ENCODE results near the gene MARCHF4. TPM values are rescaled to one million over a fixed set of nuclear protein-coding genes. Genes with fewer than 3 reads are reported as not detected.

The MARCHF4 gene
- total RNA-seq, 1 experiment from 2014 or later: 0.26 TPM

- Histone ChIP-seq H2BK12ac (ENCODE audit: insufficient read length, low read depth, low read length) (no peak overlapping the region), H3K27ac (ENCODE audit: insufficient read length, low read depth, low read length) (no peak overlapping the region), H4K5ac (ENCODE audit: insufficient read length, low read depth, low read length) (no peak overlapping the region), H4K20me1 (ENCODE audit: control insufficient read depth, insufficient read depth, insufficient read length) (no peaks in the 10 kb centered on the region), H3K9me3 (ENCODE audit: control insufficient read depth, low read depth, low read length) (no peaks in the 10 kb centered on the region), H3K56ac (ENCODE audit: insufficient read length, low read depth, low read length) (no peak overlapping the region), H3K14ac (ENCODE audit: insufficient read depth, low read length) (no peak overlapping the region; the same call in 1 of the 2 replicates), H2BK120ac (ENCODE audit: low read depth, low read length, poor library complexity, severe bottlenecking) (no peak overlapping the region), H2BK20ac (ENCODE audit: low read depth, low read length, poor library complexity, severe bottlenecking) (no peak overlapping the region), H3K18ac (ENCODE audit: insufficient read length, low read depth, low read length) (no peak overlapping the region), H3K23ac (ENCODE audit: insufficient read length, low read depth, low read length) (no peak overlapping the region), H3K4ac (ENCODE audit: low read depth, low read length) (no peak overlapping the region), H4K8ac (replicated peaks; ENCODE audit: insufficient read length, low read depth, low read length) (no peak overlapping the region), H3T11ph (ENCODE audit: low read length) (no peak overlapping the region), H2BK5ac (ENCODE audit: insufficient read length, low read length) (no peak overlapping the region), H3K79me1 (ENCODE audit: insufficient read depth, low read depth, low read length, poor library complexity, severe bottlenecking) (no peaks in the 10 kb centered on the region), H2BK15ac (ENCODE audit: low read depth, low read length) (no peak overlapping the region), H4K91ac (ENCODE audit: insufficient read length, low read depth, low read length) (no peak overlapping the region), H3K23me2 (ENCODE audit: insufficient read length, low read depth, low read length, poor library complexity, severe bottlenecking) (no peaks in the 10 kb centered on the region), H3K79me2 (ENCODE audit: insufficient read depth, low read length) (no peaks in the 10 kb centered on the region), H3K4me1 (ENCODE audit: insufficient read depth, low read length) (no peaks in the 10 kb centered on the region), H2AK5ac (ENCODE audit: insufficient read length, low read length) (no peak overlapping the region), H2AFZ (ENCODE audit: low read length) (no peak overlapping the region), H3K9ac (ENCODE audit: extremely low read depth, insufficient read length, low read length) (no peak overlapping the region), H3K27me3 (ENCODE audit: insufficient read depth, low read length) (no peaks in the 10 kb centered on the region; the same call in 1 of the 2 replicates), H3K4me2 (ENCODE audit: insufficient read depth, insufficient read length, low read length) (no peak overlapping the region)
- Mint-ChIP-seq H3K4me3 (no peak overlapping the region), H3K9me3 (no peaks in the 10 kb centered on the region), H3K27me3 (ENCODE audit: low read depth) (peaks cover 21% of the 10 kb centered on the region), H3K4me1 (no peaks in the 10 kb centered on the region), H3K27ac (no peak overlapping the region), H3K36me3 (ENCODE audit: insufficient read depth in 1 of 3, low read depth in 3 of 3) (no peaks in the 10 kb centered on the region)
- WGBS (ENCODE audit: extremely low coverage, insufficient read length, low lambda C conversion rate): no CpG with 5 or more reads among the region's 5 CpGs
- no peak for TF ChIP-seq CTCF (conservative IDR thresholded peaks at IDR 0.05)
- no peak for DNase-seq
Measured at GRCh38 chr2:216379977-216380376, 7.7 kb upstream of the MARCHF4 start.
